Tongue (tissue), 2 donors: Measurements from ENCODE around the gene UBA6. TPM values are rescaled to one million over a fixed set of nuclear protein-coding genes. Genes with fewer than 3 reads are reported as not detected.
A peak's percentile ranks its signal among the peaks of the same experiment; 100 is the strongest.
"Not testable (repeated sequence)": the region's sequence is repeated elsewhere in the genome, so short reads cannot be mapped to it uniquely, and the experiment has no call there.

ENCODE experiments used
- DNase-seq: peaks from one replicate; pipeline ENCODE4 v3.0.0-alpha.2; 2015
- total RNA-seq: library from RNA; depleted of rRNA; stranded (reverse); fragments of >200 nt; gene quantifications from one replicate; pipeline ENCODE4 v1.2.3, GENCODE V29; 2014

Gene UBA6
- 121 TPM for total RNA-seq

DNA sequence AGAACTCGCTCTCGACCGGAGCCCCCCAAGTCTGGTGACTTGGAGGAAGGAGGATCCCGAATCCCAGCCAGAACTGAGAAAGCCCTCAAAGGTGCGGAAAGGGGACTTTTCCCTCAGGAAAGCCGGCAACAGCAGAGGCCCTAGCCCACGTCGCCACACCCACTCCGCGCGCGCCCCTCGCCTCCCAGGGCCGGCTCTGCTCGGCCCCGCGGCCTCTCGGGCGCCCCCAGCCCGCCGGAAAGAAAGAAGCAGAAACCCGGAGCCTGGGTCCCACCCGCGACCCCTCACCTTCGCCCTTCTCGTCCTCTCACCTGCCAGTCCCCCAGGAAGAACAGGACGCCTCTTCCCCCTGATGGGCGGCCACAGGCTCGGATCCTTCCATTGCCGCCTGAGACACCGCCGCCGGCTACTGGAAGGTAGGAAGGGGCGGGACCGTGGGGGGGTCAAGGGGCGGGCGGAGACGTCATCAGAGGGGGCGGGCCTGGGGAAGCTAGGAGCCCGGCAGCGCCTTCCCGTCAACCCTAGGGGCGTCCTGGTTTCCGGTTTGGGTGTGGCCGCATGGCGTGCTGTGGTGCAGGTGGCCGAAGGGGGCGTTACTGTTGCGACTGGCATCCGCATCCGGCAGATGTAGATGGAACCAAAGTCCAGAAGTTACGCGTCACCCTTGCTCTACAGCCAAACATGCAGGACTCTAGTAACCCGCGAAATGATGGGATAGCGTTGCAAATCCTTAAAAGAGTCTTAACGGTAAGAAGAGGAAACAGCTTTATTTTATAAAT is at the start of gene UBA6:
TSS of gene UBA6 (minus strand) at position 418 of the 779 bp plus-strand sequence. CDS start at position 382, 36 bp downstream.
- DNase-seq: peak; percentile 98

DNA sequence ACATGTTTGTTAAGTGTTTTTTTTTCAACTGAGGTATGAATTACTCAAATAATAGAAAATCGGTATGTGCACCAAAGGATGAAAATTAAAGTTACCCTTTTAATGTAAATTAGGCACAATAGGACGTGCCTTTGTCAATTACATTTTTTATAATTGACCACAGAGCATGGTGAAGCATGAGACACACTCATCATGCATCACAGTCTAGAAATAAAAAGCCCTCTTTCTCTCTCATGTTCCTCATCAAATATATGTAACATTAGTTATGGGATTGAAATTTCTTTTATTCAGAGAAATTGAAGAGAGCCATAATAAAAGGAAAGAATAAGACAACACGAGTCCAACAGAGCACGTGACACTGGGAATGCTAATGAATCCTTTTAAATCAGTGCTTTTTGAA is 49.7 kb upstream of the UBA6 start:
- DNase-seq: no peak

DNA sequence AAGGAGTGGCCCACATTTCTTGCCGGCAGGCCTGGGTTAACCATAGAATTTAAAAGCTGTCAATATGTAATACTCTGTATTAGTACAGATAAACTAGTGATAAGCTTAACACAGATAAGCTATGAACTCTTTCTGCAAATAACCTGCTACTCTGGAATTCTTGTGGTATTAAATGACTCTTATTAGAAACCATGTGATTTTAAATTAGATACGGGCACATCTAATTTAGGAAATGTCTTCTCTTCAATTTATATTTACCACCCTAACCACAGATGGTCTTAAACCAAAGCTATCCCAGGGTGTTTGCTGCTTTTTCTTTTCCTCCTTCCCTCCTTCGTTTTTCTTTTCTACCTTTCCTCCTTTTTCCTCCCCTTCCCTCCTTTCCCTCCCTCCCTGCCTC is 48.3 kb upstream of the UBA6 start:
- DNase-seq: no peak

DNA sequence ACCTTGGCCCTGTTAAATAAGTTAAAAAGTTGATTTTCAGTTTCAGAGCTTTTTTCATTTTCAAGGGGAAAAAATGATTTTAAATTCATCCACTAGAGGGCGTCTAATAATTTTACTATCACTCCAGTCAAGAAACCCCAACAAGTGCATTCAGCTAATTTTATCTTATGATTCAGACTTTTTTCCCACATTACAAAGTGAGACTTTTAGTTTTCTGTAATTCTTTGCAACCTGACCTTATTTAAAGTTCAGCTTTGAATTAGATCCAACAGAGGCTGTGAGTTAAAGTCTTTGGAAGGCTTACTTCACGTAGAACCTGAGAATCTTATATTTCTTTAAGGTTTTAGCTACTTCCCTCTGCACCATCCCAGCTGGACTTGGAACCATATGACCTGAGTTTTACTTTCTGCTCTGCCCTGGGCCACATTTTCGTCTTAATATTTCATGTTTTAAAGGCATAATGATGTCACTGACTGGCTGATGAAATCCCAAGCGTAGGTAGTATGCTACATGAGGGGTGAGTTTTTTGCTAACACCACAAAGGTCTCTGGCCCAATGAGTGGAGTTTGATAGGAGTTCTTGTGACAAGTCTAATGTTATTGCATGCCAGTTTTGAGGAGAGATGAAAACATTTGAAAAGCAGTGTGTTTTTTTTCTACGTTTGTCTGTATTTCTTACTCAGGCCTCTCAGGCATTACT is 46.0 kb upstream of the UBA6 start:
- peak; percentile 62 for DNase-seq

DNA sequence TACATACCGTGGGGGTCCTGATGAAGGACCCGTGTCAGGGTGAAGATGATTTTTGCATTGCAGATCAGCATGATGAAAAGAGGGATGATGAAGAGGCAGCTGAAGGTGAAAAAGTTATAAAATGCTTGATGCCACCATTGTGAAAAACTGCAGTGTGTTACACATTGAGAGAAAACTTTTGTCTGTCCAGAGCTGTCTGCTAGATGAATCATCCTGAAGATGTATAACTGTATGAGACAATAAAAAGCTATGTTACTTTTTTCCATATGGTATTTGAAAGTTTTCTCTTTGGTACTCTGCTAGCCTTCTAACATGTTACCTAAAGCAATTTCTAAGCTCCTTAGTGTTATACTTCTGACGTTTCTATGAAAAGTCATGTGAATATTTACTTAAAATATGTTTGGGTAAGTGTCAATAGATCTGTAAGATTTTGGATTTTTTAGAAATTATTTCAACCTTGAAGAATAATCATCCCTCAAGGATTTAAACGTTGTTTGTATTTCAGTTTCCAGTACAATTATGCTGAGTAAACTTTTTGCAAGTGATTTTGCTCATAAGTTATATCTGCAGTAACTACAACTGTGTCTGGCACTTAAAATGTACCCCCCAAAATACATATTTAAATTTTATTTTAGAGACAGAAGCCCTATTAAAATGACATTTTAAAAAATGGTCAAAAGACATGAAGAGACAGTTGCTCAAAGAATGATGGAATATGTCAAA is 43.8 kb upstream of the UBA6 start:
- DNase-seq: no peak

DNA sequence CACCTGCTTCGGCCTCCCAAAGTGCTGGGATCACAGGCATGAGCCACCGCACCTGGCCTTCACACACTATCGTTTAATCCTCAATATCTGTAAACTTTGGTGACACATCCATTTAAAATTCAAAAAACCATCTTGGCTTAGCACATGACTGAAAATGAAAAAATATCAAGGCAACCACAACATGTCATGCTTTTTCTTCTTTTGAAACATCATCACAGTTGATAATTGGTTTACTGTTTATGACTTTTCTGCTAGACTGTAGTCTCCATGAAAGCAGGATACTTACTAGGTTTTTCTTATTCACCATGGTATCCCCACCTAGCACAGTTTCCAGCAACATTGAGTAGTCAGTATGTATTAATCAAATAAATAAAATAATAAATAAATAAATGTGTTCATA is 42.2 kb upstream of the UBA6 start:
- no peak for DNase-seq

DNA sequence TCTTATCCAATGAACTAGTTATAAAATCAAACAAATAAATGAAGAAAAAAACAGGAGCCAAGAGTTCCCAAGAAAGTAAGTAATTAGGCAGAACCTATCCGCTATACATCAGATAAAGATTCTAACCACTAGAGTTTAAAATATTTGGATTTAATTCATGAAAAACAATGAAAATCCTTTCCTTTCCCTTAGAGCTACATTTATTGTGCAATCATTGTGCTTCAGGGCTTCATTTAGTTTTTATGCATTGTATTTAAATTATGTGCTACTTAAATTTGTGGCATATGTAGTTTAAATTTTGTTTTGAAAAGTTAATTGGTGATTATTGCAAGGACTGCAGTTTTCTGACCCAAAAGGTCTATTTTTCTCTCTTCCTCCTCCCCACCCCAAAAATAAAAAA is 35.3 kb upstream of the UBA6 start:
- no peak for DNase-seq

DNA sequence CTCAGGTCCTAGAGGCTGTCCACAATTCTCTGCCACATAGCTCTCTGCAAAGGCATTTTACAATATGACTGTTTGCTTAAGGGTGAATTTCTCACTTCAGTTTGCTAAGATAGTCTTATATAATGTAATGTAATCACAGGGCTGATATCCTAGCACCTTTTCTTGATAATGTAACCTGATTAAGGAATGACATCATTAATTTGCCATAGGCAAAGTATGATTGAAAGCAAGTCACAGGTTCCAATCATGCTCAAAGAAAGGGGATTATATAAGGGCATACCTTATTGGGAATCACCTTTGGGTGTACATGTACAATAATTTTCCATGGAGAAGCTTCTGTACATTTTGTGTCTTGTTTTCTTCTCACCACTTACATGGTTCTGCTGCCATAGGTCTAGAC is 34.4 kb upstream of the UBA6 start:
- no peak for DNase-seq

DNA sequence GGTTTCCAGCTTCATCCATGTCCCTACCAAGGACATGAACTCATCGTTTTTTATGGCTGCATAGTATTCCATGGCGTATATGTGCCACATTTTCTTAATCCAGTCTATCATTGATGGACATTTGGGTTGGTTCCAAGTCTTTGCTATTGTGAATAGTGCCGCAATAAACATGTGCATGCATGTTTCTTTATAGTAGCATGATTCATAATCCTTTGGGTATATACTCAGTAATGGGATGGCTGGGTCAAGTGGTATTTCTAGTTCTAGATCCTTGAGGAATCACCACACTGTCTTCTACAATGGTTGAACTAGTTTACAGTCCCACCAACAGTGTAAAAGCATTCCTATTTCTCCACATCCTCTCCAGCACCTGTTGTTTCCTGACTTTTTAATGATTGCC is 29.6 kb upstream of the UBA6 start:
- DNase-seq: not testable (repeated sequence)

DNA sequence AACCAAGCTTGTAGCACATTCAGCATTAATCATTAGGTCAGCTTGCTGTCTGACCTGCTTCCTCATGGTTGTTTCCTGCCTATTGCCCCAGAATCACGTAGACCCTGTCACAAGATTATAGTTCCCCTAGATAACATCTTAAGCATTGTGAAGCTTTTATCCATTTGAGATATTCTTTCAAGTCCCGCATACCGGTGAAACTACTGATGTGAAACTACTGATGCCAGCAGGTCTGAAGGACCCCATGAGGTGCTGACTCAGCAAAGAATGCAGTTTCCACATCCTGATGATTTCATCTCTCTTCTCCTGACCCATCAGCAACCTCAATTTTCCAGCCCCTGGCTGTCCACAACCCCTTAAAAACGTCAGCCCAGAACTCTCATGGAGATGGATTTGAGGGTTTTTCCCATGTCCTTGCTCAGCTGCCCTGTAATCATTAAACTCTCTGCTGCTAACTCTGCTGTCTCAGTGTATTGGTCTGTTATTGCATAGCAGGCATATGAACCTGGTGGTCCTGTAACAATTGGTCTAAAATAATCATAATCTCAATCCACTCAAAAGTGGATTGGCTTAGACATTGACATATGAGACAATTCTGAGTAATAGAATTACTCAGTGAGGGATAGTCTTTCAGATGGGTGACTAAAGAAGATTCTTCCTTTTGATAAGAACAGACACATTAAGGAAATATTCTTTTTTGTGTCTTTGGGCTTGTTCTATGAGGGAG is 26.3 kb upstream of the UBA6 start:
- no peak for DNase-seq

DNA sequence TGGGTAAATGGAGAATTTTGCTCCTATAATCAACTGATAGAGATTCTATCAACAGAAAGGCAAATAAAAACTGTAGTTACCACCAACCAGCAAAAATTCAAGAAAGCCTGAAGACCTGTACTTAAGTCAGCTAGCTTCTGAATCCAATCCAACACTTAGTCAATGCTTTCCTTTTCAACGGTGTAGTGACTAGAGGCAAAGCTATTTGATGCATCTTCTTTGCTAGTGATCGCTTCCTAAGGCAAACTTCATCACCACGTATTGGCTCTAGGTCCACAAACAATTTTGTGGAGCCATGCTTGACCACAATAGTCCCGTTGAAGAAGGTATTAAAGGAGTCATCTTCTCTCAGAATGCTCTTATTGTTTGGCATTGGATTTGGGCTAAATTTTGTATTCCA is 25.0 kb upstream of the UBA6 start:
- DNase-seq: no peak

DNA sequence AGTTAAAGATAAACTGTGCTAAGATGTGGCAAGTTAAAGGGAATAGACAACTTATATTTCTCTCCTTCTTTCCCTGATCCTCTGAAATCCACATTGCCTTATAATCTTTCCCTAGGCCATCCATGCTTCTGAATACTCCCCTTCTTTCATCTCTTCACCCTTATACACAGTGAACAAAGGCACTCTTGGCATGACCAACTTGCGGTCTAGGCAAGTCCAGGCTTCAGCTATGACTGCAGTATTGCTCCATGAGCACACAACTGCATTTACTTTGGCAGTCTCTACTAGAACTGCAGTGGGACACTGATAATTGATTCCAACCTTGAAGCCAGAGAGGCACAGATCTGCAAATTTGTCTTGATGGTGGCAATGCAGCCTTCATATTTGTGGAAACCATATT is 24.2 kb upstream of the UBA6 start:
- DNase-seq: no peak

DNA sequence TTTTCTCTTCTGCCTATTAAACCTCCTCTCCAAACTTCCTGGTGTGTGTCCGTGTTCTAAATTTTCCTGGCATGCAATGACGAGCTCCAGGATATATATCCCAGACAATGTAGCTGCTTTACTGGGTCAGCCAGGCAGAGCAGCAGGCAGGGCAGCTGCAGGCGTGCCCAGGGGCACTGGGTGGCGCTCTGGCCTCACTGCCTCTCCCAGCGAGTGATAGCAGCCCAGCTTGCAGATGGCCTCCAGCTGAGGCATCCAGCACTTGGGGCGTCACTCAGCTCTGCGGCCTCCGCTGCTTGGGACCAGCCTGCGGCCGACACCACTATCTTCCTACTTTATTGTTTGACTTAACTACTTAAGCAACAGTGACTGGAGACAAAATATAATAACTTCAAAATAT is 23.0 kb upstream of the UBA6 start:
- DNase-seq: no peak

DNA sequence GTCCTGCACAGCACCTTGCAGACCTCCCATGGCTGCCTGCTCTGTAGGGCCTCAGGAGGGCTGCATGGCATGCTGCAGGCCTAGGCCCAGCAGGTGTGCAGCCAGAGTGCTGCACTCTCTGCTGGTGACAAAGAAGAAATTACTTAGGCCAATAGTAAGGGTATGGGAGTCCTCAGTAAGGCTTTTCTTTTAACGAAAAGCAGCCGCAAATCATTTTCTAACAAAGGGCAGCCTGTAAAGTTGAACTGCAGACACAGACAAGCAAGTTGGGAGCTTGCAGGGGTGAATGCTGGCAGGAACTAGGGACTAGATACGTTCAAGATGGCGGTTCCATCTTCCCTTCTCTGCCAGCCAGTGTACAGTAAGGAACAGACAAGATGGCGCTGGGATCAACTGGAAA is 22.4 kb upstream of the UBA6 start:
- DNase-seq: no peak

DNA sequence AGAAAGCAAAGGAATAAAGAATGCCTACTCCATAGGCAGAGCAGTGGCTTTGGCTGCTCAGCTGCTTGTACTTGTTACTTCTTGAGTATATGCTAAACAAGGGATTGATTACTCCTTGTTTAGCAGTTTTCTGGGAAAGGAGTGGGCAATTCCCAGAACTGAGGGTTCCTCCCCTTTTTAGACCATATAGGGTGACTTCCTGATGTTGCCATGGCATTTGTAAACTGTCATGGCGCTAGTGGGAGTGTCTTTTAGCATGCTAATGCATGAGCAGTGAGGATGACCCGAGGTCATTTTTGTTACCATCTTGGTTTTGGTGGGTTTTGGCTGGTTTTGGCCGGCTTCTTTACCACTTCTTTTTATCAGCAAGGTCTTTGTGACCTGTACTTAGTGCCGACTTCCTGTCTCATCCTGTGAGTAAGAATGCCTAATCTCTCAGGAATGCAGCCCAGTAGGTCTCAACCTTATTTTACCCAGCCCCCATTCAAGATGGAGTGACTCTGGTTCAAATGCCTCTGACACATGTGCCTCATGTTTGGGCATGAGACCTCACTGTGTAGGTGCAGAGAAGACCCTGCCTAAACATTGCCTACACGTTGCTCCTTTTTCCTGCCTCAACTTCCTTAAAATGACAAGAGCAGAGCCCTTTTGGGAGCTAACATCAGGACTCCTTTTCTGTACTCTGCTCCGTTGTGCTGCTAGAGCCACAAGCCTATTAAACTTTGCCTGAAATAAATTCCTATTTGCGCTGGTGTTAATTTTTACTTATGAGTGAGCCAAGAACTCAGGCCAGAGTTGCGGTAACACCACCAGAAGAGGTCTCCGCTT is 21.0 kb upstream of the UBA6 start:
- no peak for DNase-seq

DNA sequence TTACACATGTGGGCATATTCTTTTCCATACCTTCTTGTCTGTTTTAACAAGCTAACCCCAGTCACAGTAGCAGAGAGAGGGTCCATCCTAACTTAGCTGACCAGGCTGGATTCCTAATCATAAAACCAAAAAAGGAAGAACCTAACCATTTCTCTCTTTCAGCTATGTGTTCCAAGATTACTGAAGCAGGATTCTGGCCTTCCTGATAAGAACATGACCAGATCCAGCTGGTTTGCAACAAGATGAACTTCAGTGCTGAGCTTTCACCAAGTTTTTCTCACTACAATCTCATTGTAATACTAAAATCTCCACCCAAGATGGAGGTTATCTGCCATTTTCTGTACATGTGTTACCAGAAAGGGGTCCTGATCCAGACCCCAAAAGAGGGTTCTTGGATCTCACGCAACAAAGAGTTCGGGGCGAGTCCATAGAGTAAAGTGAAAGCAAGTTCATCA is 20.4 kb upstream of the UBA6 start:
- no peak for DNase-seq

DNA sequence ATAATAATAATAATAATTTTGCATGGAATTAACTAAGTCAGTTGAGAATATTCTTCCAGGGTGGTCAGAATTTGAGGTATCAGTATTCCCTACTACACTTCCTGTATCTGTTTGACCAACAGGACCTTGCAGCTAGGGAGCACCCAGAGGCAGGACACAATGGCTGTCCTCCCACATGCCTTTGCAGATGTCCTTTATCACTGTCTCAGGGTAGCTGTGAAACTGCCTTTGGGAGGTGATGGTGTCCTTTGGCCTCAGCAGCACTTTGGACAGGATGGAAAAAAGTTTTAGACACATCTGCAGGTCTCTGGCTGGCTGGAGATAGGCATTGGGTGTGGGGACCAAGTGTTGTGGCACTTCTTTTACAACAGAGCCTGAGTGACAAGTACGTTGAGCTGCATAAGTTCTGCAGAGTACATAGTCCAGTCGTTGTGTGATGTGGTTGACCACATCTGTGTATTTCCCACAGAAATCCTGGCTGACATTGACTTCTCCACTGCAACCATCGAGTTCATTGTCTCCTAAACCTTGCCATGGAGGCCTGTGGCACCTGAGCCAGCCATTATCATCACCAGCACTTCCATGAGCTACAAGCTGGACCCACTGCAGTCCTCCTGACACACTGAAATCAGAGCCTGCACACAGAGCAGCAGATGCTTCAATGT is 19.1 kb upstream of the UBA6 start:
- no peak for DNase-seq

DNA sequence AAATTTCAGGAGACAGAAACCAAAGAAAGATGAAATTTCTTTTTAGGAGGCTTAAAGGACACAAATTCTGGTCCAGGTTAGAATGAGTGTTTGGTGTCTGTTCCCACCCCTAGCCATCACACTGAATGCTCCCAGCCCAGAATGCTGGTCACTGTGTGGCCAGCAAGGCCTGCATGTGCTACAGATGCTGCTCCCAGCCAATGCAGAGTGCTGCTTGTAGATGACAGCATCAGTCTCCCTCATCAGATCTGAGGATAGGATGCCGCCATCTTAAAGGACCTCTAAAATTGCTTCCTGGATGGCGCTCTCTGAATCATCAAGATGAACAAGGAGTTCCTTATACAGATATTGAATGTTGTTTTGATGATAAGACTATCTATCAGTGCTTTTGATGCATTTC is 17.9 kb upstream of the UBA6 start:
- no peak for DNase-seq

DNA sequence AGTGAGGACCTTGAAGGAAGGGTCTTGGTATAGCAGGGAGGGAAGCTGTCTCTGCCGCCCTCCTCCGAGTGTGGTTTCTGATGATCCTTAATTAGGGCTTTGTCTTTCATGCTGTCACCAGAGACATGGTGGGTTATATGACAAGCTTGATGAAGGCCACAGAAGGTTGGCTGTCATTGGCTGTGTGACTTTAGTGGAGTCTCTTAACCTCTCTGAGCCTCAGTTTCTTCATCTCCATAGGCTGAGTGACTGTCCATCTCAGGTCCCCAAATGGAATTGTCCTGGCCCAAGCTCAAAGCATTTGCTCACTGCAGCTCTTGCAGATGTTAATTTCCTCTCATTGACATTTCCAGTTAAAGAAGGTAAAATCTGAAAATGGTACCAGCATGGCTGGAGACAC is 16.6 kb upstream of the UBA6 start:
- no peak for DNase-seq

DNA sequence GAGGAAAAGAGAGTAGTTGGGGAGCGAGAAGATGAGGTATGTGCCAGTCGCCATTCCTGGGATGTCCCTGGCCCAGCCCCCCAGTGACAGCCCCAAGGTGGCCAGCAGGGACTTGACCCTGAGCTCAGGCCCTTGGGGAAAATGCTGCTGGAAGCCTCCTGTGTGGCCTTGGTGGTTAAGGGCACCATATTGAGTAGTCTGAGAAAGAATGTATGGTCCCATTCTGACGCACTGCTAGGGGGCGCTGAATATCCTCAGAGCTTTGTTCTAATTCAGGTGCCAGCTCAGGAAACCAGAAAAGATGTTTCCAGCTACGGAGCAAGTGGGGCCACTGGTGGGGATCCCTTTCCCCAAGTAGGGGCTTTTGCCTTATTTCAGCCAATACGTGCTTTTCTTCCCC is 14.0 kb upstream of the UBA6 start:
- DNase-seq: no peak

DNA sequence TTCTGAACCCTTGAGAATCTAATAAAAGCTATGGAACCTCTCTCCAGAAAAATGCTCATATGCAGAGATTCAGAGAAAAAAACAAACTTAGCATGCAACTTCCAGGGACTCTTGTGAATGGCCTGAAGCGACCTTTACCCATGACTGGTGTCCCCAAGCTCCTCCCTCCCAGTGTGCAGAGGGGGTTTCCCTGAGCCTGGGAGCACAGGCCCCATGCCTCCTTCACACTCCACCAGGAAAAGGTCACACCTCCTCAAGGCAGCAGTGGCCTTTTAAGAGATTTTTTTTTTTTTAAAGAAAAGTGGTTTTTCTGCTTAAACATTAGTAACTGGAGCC is 13.3 kb upstream of the UBA6 start:
- no peak for DNase-seq
